Nephron progenitor cell (in vitro differentiated cells): ENCODE measurements around the gene TDO2.

ENCODE experiments used
- DNase-seq: peaks from one replicate; pipeline ENCODE4 v3.0.0; 2021
- H3K27ac Mint-ChIP-seq: 2 replicates; pipeline ENCODE4 v1.8.0; 2021; ENCODE audit warnings: mild to moderate bottlenecking, moderate library complexity, mixed read lengths
- H3K27me3 Mint-ChIP-seq: 2 replicates; pipeline ENCODE4 v1.8.0; 2021; ENCODE audit warnings: mild to moderate bottlenecking, low read depth, mixed read lengths; ENCODE audit not compliant: poor library complexity
- H3K36me3 Mint-ChIP-seq: 2 replicates; pipeline ENCODE4 v1.8.0; 2021; ENCODE audit warnings: low read depth, mixed read lengths
- H3K4me1 Mint-ChIP-seq: 2 replicates; pipeline ENCODE4 v1.8.0; 2021; ENCODE audit warnings: mixed read lengths
- H3K4me3 Mint-ChIP-seq: 2 replicates; pipeline ENCODE4 v1.8.0; 2021; ENCODE audit warnings: mild to moderate bottlenecking, moderate library complexity, mixed read lengths
- H3K9me3 Mint-ChIP-seq: 2 replicates; pipeline ENCODE4 v1.8.0; 2021; ENCODE audit warnings: mild to moderate bottlenecking, moderate library complexity, mixed read lengths
- TF ChIP-seq, protein P1 (sequence below): fragments of 200-600 bp; sonication (generic); IDR thresholded peaks from 2 replicates; pipeline ENCODE4 v1.5.0; 2021; ENCODE audit warnings: antibody characterized with exemption

The TDO2 gene

DNA sequence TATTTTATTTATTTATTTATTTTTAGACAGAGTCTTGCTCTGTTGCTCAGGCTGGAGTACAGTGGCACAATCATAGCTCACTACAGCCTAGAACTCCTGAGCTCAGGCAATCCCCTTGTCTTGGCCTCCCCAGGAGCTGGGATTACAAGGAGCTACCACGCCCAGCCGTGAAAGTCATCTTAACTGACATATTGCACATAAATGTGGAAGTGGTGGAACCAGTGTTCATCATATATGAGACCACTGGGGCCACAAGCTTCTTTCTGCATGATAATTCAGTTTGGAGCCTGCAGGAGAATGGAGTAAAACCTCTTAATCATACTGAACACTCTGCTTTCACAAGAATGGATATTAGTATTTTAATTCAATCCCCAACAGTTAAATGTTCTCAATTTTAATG is 62.7 kb downstream of the TDO2 start:
- Mint-ChIP-seq H3K36me3 (no peaks in the 10 kb centered on the region), H3K27ac (no peak overlapping the region), H3K27me3 (no peaks in the 10 kb centered on the region), H3K4me3 (no peak overlapping the region), H3K4me1 (peaks cover under 1% of the 10 kb centered on the region), H3K9me3 (peaks cover 4% of the 10 kb centered on the region)
- TF ChIP-seq, protein P1, sequence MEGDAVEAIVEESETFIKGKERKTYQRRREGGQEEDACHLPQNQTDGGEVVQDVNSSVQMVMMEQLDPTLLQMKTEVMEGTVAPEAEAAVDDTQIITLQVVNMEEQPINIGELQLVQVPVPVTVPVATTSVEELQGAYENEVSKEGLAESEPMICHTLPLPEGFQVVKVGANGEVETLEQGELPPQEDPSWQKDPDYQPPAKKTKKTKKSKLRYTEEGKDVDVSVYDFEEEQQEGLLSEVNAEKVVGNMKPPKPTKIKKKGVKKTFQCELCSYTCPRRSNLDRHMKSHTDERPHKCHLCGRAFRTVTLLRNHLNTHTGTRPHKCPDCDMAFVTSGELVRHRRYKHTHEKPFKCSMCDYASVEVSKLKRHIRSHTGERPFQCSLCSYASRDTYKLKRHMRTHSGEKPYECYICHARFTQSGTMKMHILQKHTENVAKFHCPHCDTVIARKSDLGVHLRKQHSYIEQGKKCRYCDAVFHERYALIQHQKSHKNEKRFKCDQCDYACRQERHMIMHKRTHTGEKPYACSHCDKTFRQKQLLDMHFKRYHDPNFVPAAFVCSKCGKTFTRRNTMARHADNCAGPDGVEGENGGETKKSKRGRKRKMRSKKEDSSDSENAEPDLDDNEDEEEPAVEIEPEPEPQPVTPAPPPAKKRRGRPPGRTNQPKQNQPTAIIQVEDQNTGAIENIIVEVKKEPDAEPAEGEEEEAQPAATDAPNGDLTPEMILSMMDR = no peak
- no peak for DNase-seq

GRCh38 chr4:155966731-155967395 is 63.4 kb downstream of the TDO2 start:
- DNase-seq = no peak
- TF ChIP-seq, protein P1 = no peak
- H3K27me3 Mint-ChIP-seq = no peaks in the 10 kb centered on the region
- no peak overlapping the region for H3K4me3 Mint-ChIP-seq
- H3K4me1 Mint-ChIP-seq = no peaks in the 10 kb centered on the region
- no peak overlapping the region for H3K27ac Mint-ChIP-seq
- H3K9me3 Mint-ChIP-seq = peaks cover 4% of the 10 kb centered on the region
- no peaks in the 10 kb centered on the region for H3K36me3 Mint-ChIP-seq
